Activated CD8-positive, alpha-beta memory T cell treated with anti-CD3 and anti-CD28 coated beads, Interleukin-2, amount 50 U/mL, for 1 hour (primary cell): ENCODE results near the gene RNF157.

Experiments
- DNase-seq: peaks from one replicate; pipeline ENCODE4 v3.0.0-alpha.2; 2020; ENCODE audit errors: extremely low read depth

RNF157 gene

DNA sequence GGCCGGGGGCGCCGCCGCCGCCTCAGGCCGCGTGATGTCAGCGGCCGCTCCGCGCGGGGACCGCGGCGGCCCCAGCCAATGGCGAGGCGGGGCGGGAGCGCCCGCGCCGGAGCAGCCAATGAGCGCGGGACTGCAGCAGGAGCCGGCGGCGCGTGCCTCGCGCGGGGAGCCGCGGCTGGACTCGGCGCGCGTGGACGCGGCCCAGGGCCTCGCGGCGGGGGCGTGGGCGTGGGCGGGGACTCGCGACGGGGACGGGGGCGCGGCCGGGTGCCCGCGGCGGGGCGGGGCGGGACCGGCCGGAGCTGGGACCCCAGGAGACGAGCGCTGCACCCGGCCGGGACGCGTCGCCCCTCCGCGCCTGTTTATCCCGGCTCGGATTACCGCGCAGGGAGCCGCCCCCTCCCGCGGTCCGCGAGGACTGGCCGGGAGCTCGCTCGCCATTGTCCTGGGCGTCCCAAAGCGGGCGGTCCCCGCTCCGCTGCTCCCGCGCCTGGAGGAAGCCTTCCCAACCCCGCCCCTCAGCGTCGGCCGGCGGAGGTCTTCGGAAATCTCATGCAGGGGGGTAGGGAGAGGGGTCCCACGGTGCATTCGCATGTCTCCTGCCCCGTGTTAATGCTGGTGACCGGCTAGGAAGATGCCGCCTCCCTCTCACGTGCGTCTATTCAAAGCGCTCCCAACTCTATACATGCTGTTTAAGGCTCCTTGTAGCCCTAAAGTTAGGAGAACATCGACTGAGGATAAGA lies at the start of gene RNF157:
RNF157 (minus strand) TSS at position 33 of the 743 bp plus-strand sequence. CDS start 253 bp downstream, outside the sequence.
- DNase-seq, result no peak

DNA sequence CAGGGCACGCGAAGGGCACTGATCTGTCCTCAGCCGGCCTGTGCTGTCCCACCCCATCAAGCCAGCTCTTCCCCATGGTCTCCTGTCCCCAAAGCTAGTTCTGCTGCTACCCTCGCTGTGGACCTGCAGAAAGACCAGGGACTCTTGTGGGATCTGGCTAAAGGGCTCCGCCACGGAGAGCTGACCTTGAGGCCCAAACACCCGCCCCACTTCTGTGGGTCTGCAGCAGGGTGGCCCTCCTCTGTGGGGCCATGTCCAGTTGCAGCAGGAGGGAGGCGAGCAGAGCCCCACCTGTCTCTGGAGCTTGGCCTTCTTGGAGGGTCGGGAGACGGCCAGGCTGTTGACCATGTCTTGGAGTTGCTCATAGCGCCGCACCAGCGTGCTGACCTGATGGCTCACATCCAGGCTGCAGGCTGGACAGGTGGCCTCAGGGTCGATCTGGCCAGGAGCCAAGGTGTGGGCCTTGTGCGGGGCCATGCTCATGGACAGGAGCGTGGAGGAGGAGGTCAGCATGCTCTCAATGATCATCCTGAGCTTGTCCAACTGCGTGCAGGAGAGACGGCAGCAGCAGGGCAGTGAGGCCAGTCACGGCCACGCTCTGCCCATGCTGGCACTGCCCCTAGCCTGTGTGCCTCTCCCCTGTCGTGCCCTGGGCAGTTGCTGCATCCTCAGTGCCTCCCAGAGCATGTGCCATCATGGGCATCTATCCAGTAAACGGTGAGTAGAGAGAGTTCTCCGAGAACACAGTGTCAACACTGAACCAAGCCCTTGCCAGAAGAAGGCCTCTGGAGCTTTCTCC lies 41.5 kb upstream of the RNF157 start:
- no peak for DNase-seq

DNA sequence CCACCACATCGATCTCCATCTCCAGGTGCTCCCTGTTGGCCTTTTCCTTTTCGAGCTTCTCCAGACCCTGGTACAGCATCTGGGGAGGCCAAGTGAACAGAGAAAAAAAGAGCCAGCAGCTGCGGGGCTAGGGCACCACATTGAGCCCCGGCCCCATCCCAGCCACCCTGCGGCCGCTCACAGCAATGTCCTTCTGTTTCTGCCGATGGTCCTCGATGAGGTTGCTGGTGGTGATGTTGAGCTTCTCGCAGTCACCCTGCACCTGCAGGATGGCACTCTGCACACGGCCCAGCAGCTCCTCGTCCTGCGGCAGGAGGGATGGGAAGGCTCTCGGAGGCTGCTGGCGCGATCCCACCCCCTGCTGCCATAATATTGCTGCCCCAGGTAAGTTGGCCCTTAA lies 40.4 kb upstream of the RNF157 start:
- no peak for DNase-seq

DNA sequence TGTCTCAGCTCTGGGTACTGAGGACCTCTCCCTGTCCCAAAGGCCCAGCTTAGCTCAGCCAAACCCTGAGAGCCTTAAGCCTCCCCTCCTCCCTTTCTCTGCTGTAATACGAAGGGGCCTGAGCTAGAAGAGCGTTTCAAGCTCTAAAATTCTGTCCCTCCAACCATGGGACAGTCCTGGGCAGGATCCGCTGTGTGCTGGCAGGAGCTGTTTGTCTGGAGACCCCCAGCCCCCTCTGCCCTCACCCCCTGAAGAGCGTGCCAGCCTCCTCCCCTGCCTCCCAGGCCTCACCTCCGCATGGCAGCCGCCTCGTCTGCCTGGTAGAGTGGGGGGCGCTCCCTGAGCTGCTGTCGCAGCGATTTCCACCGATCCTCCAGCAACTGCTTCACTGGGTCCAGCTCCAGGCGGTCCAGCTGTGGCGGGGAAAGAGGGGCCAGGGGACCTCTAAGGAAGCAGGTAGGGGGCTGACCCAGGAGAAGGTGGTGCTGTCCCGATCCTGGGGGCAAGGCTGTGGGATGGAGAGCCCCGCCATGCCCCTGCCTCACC lies 39.5 kb upstream of the RNF157 start:
- no peak for DNase-seq

DNA sequence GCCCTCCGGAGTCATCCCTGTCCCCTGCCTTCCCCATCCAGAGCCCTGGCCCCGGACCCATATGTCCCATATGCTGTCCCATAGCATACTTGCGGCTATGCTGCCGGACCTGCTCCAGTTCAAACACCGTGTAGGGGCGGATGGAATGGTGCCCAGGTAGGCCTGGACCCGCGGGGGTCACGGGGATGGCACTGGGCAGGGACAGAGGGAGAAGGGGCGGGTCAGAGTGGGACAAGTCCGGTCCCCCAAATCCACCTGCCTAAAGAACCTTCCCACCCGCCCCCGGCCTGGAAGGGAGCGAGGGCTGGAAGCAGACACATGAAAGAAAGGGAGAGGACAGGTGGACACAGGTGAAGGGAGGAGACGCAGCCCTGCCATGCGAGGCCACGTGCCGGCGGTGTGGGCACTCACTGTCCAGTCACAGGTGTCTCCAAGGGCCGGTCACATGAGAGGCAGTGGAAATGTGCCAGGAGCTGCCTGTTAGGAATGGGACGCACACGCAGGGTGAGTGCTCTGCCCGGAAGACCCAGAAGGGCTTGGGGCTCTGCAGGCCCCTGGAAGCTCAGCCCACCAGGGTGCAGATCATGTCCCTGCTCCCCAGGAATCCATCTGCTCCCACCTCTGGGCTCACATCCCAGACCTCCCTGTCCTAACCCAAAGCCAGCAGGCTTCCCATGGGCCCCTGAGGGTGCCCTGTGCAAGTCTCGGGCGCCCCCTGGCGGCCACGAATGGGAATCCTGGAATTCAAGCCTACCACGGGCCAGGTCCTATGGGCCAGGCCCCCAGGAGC lies 38.9 kb upstream of the RNF157 start:
- peak; percentile 47 for DNase-seq

DNA sequence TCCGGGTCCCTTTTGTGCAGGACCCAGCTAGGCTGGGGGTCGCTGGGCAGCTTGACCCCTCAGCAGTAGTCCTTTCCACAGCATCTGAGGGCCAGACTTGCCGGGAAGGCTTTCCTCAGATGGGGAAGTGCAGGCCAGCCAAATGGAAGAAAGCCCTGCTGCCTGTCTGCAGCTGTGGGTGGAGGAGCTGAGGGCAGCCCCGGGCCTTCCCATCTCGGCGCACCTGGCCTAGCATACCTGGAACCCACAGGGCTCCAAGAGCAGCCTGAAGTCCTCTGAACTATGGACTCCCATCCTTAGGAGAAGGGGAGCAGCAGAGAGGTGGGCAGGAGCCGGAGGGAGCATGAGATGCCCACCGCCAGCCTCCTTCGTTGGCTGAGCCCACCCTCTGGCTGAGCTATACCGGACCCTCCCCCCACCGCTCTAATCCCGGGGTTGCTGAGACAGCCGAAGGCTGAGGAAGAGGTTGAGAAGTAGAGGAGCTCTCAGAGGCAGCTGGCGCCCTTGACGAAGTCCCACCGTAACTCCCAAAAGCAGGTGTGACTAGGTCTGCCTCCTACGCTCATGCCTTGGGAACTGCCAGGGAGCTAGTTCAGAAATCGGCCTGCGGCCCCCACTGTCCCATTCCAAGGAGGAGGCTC lies 38.1 kb upstream of the RNF157 start:
- no peak for DNase-seq

DNA sequence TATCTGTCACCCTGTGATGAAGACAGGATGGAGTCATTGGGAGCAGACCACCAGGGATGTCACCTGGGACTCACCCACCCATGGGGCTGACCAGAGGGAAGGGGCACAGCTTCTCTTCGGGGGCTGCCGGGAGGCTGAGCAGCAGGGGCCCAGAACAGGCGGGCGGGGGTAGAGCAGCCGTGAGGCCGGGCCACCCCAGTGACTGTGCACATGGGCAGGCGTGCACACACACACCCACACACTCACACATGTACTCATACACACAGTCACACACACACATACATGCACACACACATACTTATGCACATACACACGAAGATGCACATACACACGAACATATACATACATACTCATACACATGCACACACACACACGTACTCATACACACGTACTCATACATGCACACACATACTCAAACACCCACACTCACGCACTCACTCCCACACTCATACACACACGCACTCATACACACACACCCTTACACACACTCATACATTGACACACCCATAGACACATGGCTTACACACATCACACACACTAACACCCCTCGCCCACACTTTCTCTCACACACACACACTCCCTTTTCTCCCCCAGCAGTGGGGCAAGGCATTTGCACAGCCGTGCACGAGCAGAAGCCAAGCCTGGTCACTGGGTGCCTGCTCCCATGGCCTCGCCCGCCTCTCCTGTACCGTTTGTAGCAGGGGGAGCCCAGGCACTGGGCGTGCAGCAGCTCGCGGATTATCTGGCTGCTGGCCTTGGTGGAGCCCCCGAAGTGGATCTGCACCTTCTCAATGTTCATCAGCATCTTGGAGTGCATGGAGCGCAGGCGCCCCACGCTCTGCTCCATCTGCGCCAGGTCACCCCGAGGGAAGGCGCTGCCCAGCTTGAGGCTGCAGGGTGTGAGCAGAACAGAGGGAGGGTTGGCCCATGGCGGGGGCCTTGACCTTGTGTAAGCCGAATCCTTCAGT lies 37.3 kb upstream of the RNF157 start:
- no peak for DNase-seq

DNA sequence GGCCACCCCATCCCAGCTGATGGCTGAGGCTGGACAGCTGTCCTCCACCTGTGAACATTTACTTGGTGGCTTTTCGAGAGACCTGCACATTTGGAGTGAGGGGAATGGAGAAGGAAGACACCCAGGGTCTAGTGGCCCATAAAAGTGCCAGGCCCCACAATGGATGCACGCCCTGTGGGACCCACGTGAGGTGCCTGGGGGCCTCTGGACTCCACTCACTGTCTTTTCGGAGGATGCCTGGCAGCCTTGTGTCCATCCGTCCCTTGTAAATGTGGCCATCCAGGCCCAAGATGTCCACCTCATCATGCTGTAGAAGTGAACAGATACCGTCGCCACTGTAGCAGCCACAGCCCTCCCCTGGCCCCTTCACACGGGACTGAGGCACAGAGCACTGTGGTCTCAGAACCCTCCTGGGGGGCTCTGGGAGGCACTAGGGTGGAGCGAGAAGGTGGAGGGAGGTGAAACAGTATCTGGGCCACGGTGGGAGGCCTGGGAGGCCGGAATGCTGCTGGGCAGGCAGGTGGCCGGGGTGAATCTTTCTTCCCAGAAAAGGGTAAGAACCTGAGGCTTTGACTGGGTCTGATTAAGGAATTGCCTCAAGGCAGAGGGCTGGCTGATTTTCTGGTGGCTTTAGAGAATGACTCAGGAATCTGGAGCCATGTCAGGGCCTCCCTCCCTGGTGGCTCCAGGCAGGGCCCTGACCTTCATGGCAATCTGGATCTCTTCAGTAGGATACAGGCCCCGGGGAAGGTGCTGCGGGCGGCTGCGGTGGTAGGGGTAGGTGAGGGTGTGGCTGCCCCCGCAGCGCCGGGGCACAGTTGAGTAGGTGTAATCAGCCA lies 36.4 kb upstream of the RNF157 start:
- DNase-seq, result no peak

DNA sequence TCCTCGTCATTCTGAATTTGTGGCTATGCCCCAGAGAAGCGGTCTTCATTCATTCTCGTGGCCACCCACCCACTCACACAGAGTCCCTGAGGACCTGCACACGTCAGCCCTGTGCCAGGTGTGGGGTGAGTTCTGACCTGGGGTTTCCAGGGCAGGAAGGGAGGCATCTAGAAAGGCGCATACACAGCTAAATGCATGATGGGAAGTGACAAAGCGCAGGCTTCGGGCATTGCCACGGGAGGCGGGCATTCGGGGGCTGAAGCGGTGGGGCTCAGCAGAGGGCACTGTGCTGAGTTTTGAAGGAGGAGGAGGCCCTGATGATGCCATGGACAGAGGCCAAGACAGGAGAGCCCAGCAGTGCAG lies 35.8 kb upstream of the RNF157 start:
- no peak for DNase-seq

DNA sequence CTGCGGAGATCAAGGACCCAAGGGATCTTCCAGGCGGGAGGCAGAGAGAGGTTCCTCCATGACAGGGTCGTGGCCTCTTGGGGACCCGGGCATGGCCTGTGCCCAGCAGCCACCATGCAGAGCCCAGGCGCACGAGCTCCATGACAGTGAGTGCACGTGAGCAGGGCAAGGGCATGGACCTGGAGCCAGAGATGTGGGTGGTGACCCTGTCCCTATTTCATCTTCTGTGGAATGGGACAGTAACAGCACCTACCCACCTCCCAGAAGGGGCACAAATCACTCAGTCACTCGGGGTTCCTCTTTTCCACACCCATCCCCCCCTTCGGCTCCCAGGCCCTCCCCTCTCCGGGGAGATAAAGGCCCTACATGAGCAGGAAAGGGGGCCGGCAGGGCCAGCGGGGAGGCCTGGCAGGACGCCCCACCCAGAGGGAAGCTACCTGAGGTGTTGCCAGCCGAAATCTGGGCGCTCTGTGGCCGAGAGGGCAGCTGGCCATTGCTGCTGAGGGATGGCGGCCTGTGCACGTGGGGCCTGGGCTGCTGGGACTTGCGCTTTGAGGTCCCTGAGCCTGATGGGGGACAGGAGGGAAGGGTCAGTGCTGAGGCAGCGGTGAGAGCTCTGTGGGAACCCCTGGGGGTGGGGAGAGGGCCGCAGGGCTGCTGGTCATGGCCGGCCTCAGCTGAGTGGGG lies 35.2 kb upstream of the RNF157 start:
- no peak for DNase-seq

DNA sequence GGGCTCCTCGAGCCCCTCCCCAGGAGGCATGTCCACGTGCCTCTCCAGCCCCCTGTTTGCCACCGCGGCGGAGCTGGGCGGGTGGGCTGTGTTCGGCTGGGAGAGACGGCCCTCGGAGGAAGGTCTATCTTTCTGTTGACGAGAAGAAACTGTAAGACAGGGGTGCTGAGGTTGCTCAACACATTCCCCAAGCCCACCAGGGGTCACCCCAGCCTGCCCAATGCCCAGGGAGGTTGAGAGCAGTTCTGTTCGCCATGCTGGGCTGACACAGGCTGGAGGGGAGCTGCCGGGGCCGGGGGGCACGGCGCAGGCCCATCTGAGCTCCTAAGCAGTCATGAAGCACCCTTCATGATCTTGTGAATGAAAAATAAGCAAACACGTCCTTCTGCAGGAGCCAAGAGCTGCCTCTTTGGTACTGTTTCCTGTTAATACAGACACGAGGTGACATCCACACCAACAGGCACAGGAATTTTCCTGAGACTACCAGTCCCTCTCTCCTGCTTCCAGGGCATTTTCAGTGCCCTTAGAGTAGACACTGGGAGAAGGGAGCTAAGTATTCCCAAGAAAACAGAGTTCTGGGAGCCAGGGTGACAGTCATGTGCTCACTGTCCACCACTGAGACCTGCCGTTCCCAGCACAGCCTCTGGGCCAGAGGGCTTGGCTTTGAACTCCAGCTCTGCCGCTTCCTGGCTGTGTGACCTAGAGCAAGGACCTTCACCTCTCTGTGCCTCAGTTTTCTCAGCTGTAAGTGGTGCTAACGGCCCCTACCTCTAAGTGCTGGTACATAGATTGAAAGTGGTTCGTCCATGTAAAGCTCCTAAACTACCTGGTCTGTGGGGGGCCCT lies 34.0 kb upstream of the RNF157 start:
- DNase-seq, result no peak

DNA sequence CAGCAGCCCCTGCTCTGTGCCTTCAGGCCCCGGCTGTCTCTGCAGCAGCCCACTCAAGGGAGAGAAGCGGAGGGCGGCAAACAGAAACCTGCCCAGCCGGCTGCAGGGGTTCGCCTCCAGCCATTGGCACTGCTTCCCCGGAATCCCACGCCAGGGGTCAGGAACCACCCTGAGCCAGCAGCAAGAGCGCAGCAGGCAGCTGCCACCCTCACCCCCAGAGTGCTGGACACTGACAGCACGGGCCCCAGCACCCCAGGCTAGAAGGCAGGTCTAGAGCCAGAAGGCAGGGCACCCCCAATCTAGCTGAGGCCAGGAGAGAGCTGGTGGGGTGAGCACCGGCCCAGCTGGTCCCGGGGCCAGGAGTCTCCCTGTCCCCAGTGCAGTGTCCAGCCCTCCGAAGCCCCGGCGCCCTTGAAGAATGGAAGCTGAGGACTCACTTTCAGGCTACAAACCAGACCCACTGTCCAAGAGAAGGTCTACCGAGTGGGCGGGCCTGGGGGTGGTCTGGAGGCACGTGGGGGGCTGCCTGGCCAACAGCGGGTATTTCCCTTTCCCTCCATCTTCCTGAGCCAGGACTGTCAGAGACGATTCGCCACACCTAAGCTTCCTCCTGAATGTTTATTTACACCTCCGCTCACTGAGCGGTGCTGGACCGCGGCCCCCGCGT lies 33.3 kb upstream of the RNF157 start:
- DNase-seq, result no peak

DNA sequence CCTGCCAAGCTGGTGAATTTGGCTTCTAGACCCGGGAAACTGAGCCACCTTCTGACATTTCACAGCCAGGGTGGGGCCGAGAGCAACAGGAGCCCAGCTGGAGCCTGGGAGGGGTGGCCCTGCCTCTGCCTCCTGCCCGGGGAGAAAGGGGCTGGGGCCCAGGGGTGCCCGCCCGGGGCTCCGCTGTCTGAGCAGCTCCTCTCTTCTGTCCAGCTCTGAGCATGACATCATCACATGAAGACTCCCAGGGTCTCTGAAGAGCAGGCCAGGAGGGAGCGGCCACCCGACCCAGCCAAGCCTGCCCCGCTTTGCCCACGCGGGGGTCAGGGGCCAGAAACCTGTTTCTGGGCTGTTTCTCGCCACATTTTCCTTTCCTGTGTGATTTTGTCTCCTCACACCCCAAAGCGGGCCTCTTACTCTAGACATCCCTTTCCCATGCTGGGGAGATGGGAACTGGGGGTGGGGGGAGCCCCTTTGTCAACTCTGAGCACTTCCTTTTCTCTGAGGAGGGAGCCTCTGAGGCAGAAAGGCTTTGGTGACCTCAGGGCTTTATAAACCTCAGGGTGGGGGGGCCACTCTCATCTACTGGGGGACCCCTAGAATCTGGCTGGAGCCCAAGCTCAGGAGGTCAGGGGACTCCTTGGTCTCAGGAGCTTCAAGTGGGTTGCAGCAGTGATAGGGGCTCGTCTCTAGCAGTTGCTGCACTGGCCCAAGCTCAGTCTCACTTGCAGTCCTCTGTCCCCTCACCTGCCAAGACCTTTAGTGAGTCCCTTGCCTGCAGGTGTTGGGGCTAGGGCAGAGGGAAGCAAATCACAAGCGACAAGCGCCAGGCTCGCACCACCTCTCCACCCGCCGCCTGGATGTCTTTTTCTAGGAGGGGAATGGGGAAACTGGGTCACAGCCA lies 32.5 kb upstream of the RNF157 start:
- DNase-seq, result no peak

DNA sequence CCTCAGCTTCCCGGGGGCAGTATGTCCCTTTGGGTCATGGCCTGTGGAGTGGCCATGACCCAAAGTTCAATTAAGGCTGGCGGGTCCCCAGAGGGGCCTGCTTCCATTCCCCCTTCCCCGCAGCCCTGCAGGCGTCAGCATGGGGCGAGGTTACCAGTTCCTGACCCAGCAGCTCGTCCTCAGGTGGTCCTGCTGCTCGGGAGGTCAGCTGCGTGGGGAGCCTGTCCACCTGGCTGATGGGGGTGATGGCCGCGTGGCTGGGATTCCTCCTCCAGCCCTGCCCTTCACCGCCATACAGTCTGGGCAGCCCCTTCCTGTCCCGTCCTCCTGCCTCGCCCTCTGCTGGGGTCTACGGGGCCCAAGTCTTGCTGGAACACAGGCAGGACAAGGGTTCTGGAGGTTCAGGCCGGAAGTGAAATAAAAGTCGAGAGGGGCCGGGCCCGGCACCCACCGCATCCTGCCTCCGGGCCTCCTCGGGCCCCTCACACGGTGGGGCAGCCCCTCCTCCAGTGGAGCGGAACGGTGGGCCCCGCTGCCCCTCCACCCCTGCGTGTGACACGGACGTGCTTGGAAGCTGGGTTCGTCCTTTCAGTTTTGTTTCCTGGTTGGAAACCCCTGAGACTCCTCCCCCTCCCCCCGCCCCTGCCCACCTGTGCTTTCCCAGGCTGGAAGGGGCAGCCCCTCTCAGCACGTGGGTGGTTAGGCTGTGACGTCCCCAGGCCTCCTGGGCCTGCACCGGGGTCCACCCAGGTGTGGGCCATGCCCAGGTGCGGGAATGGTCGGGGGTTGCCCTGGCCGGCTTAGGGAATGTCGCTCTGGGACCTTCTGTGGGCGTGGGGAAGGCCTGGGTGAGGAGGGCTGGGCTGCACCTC lies 31.6 kb upstream of the RNF157 start:
- no peak for DNase-seq
